ENCODE data around the gene BCL2A1.
"Not testable (repeated sequence)": the region's sequence is repeated elsewhere in the genome, so short reads cannot be mapped to it uniquely, and the experiment has no call there.

Gene BCL2A1

DNA sequence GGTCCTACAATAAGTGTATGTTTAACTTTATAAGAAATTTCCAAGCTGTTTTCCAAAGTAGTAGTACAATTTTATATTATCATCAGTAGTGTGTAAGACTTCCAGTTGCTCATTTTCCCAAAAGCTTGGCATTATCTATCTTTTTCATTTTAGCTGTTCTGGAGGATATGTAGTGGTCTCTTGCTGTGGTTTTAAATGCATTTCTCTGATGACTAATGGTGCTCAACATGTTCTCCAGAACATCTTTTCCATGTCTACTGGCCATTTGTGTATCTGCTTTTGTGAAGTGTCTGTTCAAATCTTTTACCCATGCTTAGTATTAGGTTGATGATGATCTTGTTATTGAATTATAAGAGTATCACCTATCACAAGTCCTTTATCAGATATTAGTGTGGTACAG lies 13.3 kb downstream of the BCL2A1 start:
- DNase-seq (ENCODE audit: low spot score) = no peak

DNA sequence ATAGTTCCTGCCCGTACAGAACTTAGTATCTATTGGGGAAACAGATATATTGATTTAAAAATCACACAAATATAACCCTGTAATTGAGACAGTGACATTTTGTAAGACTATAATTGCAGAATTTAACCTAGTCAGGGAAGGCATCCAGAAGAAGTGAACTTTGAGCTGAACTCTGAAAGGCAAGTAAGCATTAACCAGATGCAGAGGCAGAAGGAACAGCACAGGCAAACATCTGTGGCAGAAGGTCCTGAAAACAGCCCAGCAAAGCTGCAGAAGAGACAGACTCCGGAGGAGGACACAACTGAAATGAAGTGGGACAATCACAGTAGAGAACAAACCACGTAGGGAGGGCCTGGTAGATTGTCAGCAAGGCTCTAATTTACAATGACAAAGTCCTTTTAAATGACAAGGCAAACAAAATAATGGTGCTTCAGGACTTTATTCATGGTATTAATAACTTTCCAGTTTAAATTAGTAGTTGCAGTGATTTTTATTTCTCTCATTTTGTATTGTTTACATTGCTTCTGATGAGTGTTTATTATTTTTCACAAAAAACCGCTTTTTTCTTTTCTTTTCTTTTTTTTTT lies 14.5 kb downstream of the BCL2A1 start:
- DNase-seq (ENCODE audit: low spot score) = no peak

DNA sequence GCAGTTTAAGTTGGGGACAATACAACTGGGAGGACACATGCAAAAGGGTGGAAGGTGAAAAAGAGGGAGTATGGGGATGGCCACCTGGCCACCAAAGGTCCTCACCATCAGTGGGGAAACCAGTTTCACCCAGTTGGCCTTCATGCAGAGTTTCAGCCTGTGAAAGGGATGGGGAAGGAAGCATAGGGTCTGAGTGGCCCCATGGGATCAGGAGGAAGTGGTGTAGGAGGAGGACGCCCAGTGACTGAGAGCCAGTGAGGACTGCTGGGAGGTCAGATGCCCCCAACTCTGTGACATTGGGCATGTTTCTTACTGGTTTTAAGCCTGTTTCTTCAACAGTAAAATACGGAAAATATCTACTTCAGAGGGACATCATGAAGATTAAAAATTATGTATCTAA lies 16.3 kb downstream of the BCL2A1 start:
- DNase-seq (ENCODE audit: low spot score) = peak; percentile 40

DNA sequence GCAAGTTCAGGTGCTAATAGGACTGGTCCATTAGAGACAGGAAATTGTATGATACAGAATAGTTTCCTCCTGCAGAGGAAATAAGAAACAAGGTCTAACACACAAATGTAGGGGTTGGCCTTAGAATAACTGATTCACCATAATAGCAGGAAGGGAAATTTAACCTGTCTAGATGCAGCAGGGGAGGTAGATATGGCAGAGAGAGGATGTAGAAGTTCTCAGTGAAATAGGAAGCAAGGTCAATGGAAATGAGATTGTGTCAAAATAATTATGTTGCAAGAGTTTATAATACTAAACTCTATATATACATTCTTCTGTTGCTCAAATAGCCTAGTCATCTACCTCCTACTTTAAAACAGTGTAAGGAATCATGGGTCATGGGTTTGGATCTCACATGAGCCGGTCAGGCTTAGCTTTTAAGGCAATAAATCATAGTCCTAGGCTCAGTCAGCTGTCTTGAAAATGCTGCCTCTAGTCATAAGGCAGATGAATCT lies 17.0 kb downstream of the BCL2A1 start:
- DNase-seq (ENCODE audit: low spot score) = no peak

DNA sequence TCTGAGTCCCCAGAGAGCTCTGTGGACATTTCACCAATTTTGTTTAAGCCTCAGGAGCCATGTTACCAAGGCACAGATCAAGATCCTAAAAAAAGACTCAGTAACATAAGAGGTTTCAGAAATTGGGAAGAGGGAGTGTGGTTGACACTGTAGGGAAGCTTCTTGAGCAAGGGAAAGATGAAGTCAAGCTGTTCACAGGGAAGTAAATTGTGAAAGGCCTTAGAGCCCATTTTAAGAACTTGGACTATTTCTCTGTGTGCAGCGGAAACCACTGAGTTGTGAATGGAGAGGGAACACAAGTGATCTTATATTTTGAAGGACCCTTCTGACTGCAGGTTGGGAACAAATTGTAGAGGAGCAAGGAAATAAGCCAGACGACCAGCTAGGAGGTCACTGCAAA lies 18.7 kb downstream of the BCL2A1 start:
- peak; percentile 57 for DNase-seq (ENCODE audit: low spot score)

DNA sequence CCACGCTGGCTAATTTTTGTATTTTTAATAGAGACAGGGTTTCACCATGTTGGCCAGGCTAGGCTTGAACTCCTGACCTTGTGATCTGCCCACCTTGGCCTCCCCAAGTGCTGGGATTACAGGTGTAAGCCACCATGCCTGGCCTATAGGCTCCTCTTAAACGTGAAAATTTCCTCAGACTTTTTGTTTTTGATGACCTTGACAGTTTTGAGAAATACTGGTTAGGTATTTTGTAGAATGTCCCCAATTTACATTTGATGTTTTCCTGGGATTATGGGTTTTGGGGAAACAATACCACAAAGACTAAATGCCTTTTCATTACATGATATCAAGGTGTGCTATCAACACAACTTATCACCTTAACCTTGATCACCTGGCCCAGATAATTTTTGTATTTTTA lies 20.7 kb downstream of the BCL2A1 start:
- no peak for DNase-seq (ENCODE audit: low spot score)

DNA sequence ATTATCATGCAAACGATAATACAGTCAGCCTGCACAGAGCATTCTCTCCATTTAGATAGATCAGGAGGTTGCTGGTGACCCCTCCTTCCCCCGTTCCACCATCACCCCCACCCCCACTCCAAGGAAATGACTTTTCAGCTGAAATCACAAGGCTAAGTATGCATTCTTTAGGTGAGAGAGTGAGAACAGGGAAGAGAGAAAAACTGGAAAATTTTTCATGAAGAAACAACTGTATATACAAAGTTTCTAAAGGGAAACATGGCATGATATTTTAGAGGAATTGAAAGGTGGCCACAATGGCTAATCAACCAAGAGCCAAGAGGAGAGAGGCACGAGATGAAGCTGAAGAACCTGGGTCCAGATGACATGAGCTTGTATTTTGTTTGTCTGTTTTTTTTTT lies 22.2 kb downstream of the BCL2A1 start:
- DNase-seq (ENCODE audit: low spot score) = no peak

DNA sequence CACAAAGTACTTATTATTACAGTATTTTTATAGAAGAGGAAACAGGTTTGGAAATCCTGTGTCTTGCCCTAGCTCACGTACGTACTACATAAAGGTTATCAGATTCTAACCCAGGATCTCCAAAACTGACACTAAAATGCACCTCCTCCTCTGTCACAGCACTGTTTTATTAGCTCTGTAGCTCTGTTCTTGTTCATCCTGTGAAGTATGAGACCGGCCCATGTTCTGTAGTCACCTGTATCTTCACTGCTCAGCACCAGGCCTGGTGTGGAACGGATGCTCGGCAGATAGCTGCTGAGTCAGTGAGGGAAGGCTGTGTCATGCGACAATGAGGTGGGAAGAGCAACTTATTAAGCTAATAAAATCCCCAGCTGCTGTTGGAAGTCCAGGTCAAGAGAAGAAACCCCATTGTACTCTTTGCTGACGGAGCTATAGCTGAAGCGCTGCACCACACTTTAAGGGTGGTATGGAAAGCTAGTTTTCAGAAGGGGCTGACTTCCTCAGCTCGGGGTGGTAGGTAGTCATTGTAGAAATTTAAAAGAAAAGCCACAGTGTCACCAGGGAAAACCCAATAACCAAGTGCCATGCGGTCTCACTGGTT lies 22.8 kb downstream of the BCL2A1 start:
- no peak for DNase-seq (ENCODE audit: low spot score)

DNA sequence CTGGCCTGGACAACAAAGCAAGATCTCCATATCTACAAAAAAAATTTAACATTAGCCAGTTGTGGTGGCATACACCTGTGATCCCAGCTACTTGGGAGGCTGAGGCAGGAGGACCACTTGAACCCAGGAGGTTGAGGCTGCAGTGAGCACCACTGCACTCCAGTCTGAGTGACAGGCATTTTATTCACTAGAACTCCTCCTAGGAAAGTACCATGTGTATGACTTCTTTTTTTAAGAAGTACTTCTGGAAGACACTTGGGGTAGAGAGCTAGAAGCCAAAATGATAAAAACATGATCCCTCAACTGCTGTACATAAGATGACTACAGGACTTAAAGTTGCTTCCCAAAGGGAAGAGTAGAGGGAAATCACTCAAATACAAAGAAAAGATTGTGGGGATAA lies 24.0 kb downstream of the BCL2A1 start:
- no peak for DNase-seq (ENCODE audit: low spot score)

DNA sequence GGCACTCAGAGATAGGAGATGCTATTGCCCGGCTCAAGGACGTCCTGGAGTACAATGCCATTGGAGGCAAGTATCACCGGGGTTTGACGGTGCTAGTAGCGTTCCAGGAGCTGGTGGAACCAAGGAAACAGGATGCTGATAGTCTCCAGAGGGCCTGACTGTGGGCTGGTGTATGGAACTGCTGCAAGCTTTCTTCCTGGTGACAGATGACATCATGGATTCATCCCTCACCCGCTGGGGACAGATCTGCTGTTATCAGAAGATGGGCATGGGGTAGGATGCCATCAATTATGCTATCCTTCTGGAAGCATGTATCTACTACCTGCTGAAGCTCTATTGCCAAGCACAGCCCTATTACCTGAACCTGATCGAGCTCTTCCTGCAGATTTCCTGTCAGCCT lies 26.4 kb downstream of the BCL2A1 start:
- DNase-seq (ENCODE audit: low spot score) = no peak

DNA sequence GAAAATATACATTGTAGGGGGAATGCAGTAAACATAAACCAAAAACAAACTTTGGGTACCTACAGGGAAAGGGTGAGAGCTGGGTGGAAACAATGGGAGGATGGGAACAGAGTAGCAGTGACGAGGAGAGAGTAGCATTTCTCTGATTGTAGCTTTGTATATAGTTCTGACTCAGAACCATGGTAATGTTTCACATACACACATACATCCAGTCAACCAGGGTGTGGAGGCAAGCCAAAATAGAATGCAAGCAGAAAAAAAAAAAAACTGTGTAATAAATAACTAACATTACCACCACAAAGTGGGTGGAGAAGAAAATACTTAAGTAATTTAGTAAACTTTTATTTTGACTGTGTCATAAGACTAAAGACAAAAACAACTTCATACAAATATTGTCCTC lies 27.2 kb downstream of the BCL2A1 start:
- no peak for DNase-seq (ENCODE audit: low spot score)

DNA sequence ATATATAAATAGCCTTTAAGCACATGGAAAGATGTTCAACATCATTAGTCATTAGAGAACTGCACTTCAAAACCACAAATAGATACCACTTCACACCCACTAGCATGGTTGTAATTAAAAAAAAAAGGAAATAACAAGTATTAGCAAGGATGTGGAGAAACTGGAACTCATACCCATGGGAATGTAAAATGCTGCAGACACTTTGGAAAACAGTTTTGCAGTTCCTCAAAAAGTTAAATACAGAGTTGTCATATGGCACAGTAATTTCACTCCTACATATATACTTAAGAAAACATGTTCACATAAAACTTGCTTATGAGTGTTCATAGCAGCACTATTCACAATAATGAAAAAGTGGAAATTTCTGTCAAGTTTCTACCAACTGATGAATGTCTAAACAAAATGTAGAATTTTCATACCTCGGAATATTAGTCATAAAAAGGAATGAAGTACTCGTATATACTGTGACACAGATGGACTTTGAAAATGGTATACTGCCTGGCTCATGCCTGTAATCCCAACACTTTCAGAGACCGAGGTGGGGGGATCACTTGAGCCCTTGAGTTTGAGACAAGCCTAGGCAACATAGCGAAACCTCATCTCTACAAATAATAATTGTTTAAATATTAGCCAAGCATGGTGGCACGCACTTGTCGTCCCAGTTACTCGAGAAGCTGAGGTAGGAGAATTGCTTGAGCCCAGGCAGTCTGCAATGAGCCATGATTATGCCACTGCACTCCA lies 28.1 kb downstream of the BCL2A1 start:
- no peak for DNase-seq (ENCODE audit: low spot score)

DNA sequence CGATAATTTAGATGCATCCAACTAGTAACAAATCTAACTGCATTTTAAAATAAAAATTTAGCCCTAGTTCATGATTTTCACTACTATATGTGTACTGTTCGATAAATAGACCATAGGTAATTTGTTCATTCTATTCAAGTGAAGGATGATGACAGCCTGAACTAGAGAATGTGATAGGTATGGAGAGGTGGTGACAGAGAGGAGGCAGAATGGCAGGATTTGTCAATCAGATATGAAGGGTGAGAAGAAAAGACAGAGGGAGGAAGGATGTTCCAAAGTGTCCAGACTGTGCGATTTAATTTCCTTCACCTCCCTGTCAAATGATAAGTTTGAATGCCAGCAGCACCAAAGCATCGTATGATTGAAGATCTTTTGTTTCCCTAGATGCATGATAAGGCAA lies 31.6 kb downstream of the BCL2A1 start:
- DNase-seq (ENCODE audit: low spot score) = no peak

DNA sequence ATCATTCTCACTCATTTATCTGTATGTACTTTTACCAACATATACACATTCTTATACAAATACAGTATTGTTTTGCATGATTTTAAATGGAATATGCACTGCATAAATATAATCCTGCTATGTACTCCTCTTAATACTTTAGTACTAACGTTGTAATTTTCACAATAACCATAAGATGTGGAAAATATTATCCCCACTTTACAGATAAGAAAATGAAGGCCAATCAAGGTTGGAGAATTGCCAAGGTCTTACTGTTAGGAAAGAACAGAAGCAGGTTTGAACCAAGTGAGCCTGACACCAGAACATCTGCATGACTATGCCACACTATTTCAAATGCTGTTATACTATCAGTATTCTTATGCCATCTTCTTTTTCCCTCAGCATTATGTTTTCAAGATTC lies 32.9 kb downstream of the BCL2A1 start:
- DNase-seq (ENCODE audit: low spot score) = no peak

DNA sequence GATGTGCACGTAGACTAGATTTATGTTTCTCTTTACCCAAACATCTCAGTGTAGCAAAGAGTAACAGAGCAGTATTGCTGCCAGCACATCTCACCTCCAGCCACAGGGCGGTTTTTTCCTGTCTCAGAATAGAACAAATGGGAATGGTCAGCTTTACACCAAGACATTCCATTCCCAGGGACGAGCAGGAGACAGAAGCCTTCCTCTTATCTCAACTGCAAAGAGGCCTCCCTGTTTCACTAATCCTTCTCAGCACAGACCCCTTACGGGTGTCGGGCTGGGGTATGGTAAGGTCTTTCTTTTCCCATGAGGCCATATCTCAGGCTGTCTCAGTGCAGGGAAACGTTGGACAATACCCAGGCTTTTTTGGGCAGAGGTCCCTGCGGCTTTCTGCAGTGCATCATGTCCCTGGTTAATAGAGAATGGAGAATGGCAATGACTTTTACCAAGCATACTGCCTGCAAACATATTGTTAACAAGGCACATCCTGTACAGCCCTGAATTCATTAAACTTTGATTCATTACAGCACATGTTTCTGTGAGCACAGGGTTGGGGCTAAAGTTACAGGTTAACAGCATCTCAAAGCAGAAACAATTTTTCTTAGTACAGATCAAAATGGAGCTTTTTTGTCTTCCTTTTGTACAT lies 35.3 kb downstream of the BCL2A1 start:
- not testable (repeated sequence) for DNase-seq (ENCODE audit: low spot score)

DNA sequence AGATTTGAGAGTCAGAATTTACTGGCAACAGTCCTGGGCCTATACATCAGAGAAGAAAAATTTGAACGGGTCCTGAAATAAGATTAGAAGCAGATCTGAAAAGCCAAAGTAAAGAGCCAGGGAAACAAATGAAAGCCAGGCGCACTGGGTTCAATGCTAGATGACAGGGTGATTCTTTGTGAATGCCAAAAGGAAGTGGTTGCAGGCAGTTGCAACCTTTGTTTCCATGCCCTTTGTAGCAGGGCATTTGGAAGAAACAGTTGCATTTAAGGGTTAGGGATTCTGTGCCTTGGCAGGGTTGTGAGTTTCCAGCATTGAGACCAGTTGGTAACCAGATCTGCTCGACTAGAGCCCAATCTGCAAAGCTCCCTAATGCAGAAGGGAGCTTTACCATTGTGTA lies 37.8 kb downstream of the BCL2A1 start:
- DNase-seq (ENCODE audit: low spot score) = no peak

DNA sequence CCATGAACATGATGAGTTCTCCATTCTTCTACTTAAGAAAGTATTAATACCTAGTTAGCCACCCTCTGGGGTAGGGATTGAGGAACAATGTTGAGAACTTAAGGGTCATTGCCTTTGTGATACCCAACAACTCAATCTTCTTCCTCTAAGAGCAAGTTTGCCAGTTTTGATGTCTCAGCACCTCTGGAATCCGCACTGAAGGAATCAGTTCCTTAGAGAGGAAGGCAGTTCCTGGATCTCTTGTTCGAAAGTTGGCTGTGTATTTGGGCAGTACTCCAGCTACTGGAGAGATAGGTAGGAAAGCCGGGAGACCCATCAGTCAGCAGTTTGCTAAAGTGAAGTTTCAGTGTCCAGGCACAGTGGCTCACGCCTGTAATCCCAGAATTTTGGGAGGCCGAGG lies 38.5 kb downstream of the BCL2A1 start:
- DNase-seq (ENCODE audit: low spot score) = peak; percentile 38

DNA sequence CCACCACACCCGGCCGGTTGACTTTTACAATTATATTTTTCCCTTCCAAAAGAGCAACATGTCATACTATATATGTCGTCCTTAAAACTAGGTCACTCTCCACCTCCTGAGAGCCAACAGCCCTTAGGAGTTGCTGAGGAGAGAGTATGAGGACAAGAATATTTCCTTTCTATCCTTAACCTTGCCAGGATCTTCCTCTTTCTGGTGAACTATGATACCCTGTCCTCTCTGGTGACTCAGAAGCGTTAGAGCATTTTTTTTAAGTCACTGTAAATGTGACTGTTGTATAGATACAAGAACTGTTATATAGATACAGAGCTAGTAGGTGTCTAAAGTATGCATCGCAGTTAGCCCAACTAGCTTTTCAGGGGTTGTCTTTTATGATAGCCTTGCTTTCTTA lies 40.5 kb downstream of the BCL2A1 start:
- no peak for DNase-seq (ENCODE audit: low spot score)

DNA sequence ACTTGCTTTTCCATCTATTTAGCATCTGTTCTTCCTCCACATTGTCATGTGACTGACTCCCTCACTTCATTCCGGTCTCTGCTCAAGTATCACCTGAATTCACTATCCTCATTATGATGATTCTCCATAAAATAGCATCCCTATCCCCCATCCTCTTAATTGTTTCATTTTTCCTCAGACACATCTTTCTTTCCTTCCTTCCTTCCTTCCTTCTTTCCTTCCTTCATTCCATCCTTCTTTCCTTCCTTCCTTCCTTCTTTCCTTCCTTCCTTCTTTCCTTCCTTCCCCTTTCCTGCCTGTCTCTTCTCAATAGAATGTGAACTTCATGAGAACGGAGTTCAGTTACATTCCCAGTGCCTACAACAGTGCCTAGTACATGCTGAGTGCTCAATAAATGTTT lies 41.6 kb downstream of the BCL2A1 start:
- DNase-seq (ENCODE audit: low spot score) = no peak

DNA sequence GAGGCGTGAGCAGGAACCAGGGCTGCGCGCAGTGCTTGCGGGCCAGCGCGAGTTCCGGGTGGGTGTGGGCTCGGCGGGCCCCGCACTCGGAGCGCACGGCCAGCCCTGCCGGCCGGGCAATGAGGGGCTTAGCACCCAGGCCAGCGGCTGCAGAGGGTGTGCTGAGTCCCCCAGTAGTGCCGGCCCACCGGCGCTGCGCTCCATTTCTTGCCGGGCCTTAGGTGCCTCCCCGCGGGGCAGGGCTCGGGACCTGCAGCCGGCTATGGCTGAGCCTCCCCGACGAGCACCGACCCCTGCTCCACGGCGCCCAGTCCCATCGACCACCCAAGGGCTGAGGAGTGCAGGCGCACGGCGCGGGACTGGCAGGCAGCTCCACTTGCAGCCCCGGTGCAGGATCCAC lies 44.9 kb downstream of the BCL2A1 start:
- DNase-seq (ENCODE audit: low spot score) = not testable (repeated sequence)

DNA sequence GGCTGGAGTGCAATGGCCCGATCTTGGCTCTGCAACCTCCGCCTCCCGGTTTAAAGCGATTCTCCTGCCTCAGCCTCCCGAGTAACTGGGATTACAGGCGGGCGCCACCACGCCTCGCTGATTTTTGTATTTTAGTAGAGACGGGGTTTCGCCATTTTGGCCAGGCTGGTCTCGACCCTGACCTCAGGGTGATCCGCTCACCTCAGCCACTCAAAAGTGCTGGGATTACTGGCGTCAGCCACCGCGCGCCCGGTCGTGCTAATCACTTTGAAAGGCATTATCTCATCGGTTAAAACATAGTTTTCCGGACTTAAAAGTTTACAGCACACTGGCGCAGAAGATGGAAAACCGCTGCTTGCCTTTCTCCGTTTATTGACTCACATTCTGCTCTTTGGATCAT lies 46.6 kb downstream of the BCL2A1 start:
- no peak for DNase-seq (ENCODE audit: low spot score)

DNA sequence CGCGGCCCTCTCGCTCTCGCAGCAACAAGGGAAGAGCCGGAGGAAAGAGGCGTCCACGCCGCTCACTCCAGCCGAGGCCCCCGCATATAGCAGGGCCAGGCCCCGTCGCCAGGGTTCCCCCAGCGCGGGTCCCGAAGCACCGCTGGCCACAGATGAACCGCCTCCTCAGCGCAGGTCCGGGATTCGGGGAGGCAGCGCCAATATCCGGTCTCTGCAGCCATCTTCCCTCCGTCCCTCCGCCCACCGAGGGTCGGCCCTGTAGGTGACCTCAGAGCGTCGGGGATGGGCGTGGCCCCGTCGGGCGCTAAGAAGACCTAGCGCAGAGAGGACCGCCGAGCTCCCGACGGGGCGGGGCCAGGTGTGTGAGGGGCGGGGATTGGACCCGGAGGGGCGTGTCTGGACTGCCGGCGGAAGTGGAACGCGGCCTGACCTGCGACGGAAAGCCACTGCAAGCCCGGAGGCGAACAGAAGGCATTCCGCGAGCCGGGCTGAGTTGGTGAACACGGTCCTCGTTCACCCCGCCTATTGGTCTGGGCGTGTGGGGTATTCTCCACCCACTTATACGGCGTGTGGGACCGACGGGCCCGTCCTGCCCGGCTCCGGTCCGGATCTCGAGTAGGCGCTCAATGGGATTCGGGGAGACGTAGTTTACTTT lies 47.4 kb downstream of the BCL2A1 start:
- DNase-seq (ENCODE audit: low spot score) = peak; percentile 93

Measured in Ammon's horn (tissue), 1 donor.